HepG2 (cell line): ENCODE results near the gene CYB5R3. TPM values are rescaled to one million over a fixed set of nuclear protein-coding genes. Genes with fewer than 3 reads are reported as not detected.

Experiments
- ARNT2 ChIP-seq: sonication (generic); formaldehyde crosslinking; IDR thresholded peaks from 2 replicates; pipeline ENCODE4 v1.8.0; 2022; ENCODE audit warnings: mild to moderate bottlenecking, low read depth, missing genetic modification reagents, moderate library complexity
- BCL6 ChIP-seq: IDR thresholded peaks from 2 replicates; pipeline ENCODE4 v1.6.1; 2016; ENCODE audit warnings: missing genetic modification reagents, missing compliant biosample characterization
- CCAR2 ChIP-seq: fragments of 200-400 bp; formaldehyde crosslinking; optimal IDR thresholded peaks from 2 replicates; pipeline ENCODE3; 2018; ENCODE audit warnings: low read depth, mild to moderate bottlenecking, low read length, moderate library complexity
- CCDC6 ChIP-seq: sonication (generic); formaldehyde crosslinking; IDR thresholded peaks from 2 replicates; pipeline ENCODE4 v1.8.1; 2022; ENCODE audit warnings: mild to moderate bottlenecking, missing genetic modification reagents, moderate library complexity
- CREM ChIP-seq, 2 experiments: sonication (generic) in 1 of 2; formaldehyde crosslinking in 1 of 2; IDR thresholded peaks; 2 replicates each; pipeline versions ENCODE4 v1.4.0 to v1.6.1; 2016 to 2020; ENCODE audit warnings: antibody characterized with exemption in 1 of 2, mild to moderate bottlenecking in 1 of 2, missing genetic modification reagents in 1 of 2
- ERF ChIP-seq: IDR thresholded peaks from 2 replicates; pipeline ENCODE4 v1.6.1; 2018; ENCODE audit warnings: missing biosample characterization, missing genetic modification reagents
- FOXA3 ChIP-seq: IDR thresholded peaks from 2 replicates; pipeline ENCODE4 v1.6.1; 2016; ENCODE audit warnings: missing genetic modification reagents, missing compliant biosample characterization
- GATAD2A ChIP-seq: IDR thresholded peaks from 2 replicates; pipeline ENCODE4 v1.6.1; 2016
- HDAC6 ChIP-seq: fragments of 200-600 bp; sonication (generic); IDR thresholded peaks from 2 replicates; pipeline ENCODE4 v1.7.0; 2017; ENCODE audit warnings: mild to moderate bottlenecking, antibody characterized with exemption, low read length, low read depth
- MAFK ChIP-seq, 2 experiments: IDR thresholded peaks in 1 of 2; conservative IDR thresholded peaks in 1 of 2; 2 replicates each; pipeline ENCODE4 v1.6.1; 2011; ENCODE audit warnings: improper control_type of control experiment in 2 of 2, low read length in 2 of 2
- MED8 ChIP-seq: sonication (generic); formaldehyde crosslinking; IDR thresholded peaks from 2 replicates; pipeline ENCODE4 v1.8.1; 2023; ENCODE audit warnings: mild to moderate bottlenecking, missing genetic modification reagents; ENCODE audit not compliant: insufficient replicate concordance
- MYC ChIP-seq: sonication (generic); formaldehyde crosslinking; IDR thresholded peaks from 2 replicates; pipeline ENCODE4 v1.9.0; 2021; ENCODE audit warnings: missing genetic modification reagents, borderline replicate concordance
- NFE2L2 ChIP-seq: fragments of 150-350 bp; IDR thresholded peaks from 2 replicates; pipeline ENCODE4 v1.6.1; 2014; ENCODE audit warnings: low read length
- NFKBIZ ChIP-seq: IDR thresholded peaks from 2 replicates; pipeline ENCODE4 v1.6.1; 2018; ENCODE audit warnings: missing genetic modification reagents, missing compliant biosample characterization
- NR2F2 ChIP-seq: IDR thresholded peaks from 2 replicates; pipeline ENCODE4 v1.6.1; 2012; ENCODE audit warnings: low read depth, inconsistent platforms, borderline replicate concordance
- NR2F6 ChIP-seq, 2 experiments: IDR thresholded peaks; 2 replicates each; pipeline ENCODE4 v1.6.1; 2016; ENCODE audit warnings: antibody characterized with exemption in 1 of 2, mild to moderate bottlenecking in 1 of 2
- SMYD3 ChIP-seq: sonication (generic); formaldehyde crosslinking; IDR thresholded peaks from 2 replicates; pipeline ENCODE4 v1.8.1; 2023; ENCODE audit warnings: mild to moderate bottlenecking, missing genetic modification reagents
- STAG1 ChIP-seq: sonication (generic); formaldehyde crosslinking; IDR thresholded peaks from 2 replicates; pipeline ENCODE4 v1.4.0; 2020; ENCODE audit warnings: missing genetic modification reagents
- STAT5B ChIP-seq: sonication (generic); formaldehyde crosslinking; IDR thresholded peaks from 2 replicates; pipeline ENCODE4 v1.4.0; 2020; ENCODE audit warnings: missing genetic modification reagents
- TCF12 ChIP-seq, 2 experiments: fragments of 450-650 bp in 1 of 2; sonication (generic) in 1 of 2; formaldehyde crosslinking in 1 of 2; IDR thresholded peaks; 2 replicates each; pipeline versions ENCODE4 v1.6.1 to v1.8.0; 2017 to 2022; ENCODE audit warnings: antibody characterized with exemption in 1 of 2, mild to moderate bottlenecking in 1 of 2, missing genetic modification reagents in 1 of 2, moderate library complexity in 1 of 2
- TCF7L2 ChIP-seq: IDR thresholded peaks from 2 replicates; pipeline ENCODE4 v1.6.1; 2011; ENCODE audit warnings: mild to moderate bottlenecking, low read depth, low read length, moderate library complexity
- ZKSCAN5 ChIP-seq: sonication (generic); formaldehyde crosslinking; IDR thresholded peaks from 2 replicates; pipeline ENCODE4 v1.5.1; 2020; ENCODE audit warnings: mild to moderate bottlenecking, missing genetic modification reagents
- ZNF225 ChIP-seq: sonication (generic); formaldehyde crosslinking; IDR thresholded peaks from 2 replicates; pipeline ENCODE4 v1.4.0; 2020; ENCODE audit warnings: mild to moderate bottlenecking, missing genetic modification reagents
- ZNF44 ChIP-seq: sonication (generic); formaldehyde crosslinking; IDR thresholded peaks from 2 replicates; pipeline ENCODE4 v1.5.1; 2020; ENCODE audit warnings: mild to moderate bottlenecking, missing genetic modification reagents
- polyA plus RNA-seq, 8 experiments: library from polyadenylated mRNA; depleted of rRNA in 3 of 8; stranded (reverse) in 7 of 8; unstranded in 1 of 8; fragments of >200 nt; fragmentation: Illumina TruSeq in 4 of 8; extraction: Trizol in 4 of 8; gene quantifications; 2 replicates each; pipeline versions ENCODE4 v1.2.1 to v1.2.3, GENCODE V29; 2011 to 2016; ENCODE audit warnings: low read depth in 4 of 8, missing spikeins in 1 of 8, mixed read lengths in 1 of 8; ENCODE audit not compliant: insufficient read depth in 1 of 8
- total RNA-seq, 5 experiments: library from RNA; depleted of rRNA; stranded (reverse); fragments of >200 nt; fragmentation: Illumina TruSeq; extraction: Trizol; gene quantifications; 2 replicates each; pipeline ENCODE4 v1.2.3, GENCODE V29; 2016; ENCODE audit warnings: low read depth in 1 of 5
- TF ChIP-seq, protein P1 (sequence below): sonication (generic); formaldehyde crosslinking; IDR thresholded peaks from 2 replicates; pipeline ENCODE4 v1.8.1; 2022; ENCODE audit warnings: mild to moderate bottlenecking, missing genetic modification reagents
- TF ChIP-seq, protein P2 (sequence below): sonication (generic); formaldehyde crosslinking; IDR thresholded peaks from 2 replicates; pipeline ENCODE4 v1.8.1; 2023; ENCODE audit warnings: missing genetic modification reagents, mild to moderate bottlenecking, borderline replicate concordance
- TF ChIP-seq, protein P3 (sequence below): sonication (generic); formaldehyde crosslinking; IDR thresholded peaks from 2 replicates; pipeline ENCODE4 v1.8.0; 2022; ENCODE audit warnings: mild to moderate bottlenecking, missing genetic modification reagents; ENCODE audit not compliant: insufficient replicate concordance

CYB5R3 gene
- total and polyA plus RNA-seq, 2 of the 13 experiments (the other 11 are each of a cell fraction or from before 2014, with no cell fraction given): 32.4 to 305 TPM

DNA sequence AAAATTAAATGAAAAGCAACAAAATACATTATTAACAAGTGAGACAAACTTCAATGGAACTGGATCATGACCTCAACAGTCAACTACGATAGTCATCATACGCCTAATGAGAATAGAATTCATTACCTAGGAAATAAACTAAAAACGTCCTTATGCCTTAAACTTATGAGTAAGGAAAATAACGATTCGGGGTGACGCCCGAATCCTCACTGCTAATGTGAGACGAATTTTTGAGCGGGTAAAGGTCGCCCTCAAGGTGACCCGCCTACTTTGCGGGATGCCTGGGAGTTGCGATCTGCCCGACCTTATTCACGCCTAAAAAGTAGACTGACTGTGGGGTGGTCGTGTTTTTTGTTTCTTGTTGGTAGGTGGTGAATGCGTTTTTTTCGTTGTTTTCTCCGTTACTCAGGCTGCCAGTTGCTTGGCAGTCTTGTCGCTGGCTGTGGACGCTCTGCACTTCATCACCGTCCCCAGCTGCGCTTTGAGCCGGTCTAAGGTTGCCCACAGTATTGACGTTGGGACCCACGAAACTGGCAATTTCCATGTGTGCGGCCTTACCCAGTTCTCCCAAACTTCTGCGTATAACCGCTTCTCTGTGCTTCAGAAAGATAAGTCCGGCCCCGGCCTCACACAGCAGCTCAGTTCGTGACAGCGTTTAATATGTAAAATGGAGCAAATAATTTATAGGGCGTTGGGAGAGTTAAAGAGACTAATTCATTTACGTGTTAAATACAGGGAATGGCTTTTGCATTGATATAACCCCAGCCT is 33.9 kb downstream of the CYB5R3 start (continued):
- TF ChIP-seq HDAC6 (peak; percentile 51; the same call in 1 of the 2 replicates), BCL6 (peak; percentile 79), TCF12 (IDR thresholded peaks at IDR 0.05) (no peak), TCF12 (CRISPR knock-in tag; IDR thresholded peaks at IDR 0.05) (peak; percentile 66; the same call in 1 of the 2 replicates), CREM (IDR thresholded peaks at IDR 0.05) (peak; percentile 88), CREM (CRISPR knock-in tag; IDR thresholded peaks at IDR 0.05) (no peak), ARNT2 (peak; percentile 90), MYC (CRISPR knock-in tag) (peak; percentile 57; the same call in 1 of the 2 replicates), NFKBIZ (CRISPR knock-in tag) (peak; percentile 91), NR2F2 (peak; percentile 86), TCF7L2 (no peak), CCDC6 (CRISPR knock-in tag) (peak; percentile 72; the same call in 1 of the 2 replicates), NR2F6 (IDR thresholded peaks at IDR 0.05) (peak; percentile 76), NR2F6 (CRISPR knock-in tag; IDR thresholded peaks at IDR 0.05) (peak; percentile 77), MED8 (CRISPR knock-in tag) (peak; percentile 100), STAT5B (CRISPR knock-in tag) (peak; percentile 90; the same call in 1 of the 2 replicates), NFE2L2 (no peak), FOXA3 (peak; percentile 80), SMYD3 (peak; percentile 89; the same call in 1 of the 2 replicates), GATAD2A (peak; percentile 82), ZKSCAN5 (CRISPR knock-in tag) (no peak), ZNF44 (CRISPR knock-in tag) (no peak; the same call in 1 of the 2 replicates), ZNF225 (0 out of 2 replicates have a peak, but pooled peaks have one; percentile 18), CCAR2 (peak; percentile 45), MAFK (conservative IDR thresholded peaks at IDR 0.05 in 1 of 2, IDR thresholded peaks at IDR 0.05 in 1 of 2; ENCODE audit: low read length in 2 of 2) (no peak), ERF (CRISPR knock-in tag) (peak; percentile 89), STAG1 (peak; percentile 32; the same call in 1 of the 2 replicates)
- TF ChIP-seq, protein P1, sequence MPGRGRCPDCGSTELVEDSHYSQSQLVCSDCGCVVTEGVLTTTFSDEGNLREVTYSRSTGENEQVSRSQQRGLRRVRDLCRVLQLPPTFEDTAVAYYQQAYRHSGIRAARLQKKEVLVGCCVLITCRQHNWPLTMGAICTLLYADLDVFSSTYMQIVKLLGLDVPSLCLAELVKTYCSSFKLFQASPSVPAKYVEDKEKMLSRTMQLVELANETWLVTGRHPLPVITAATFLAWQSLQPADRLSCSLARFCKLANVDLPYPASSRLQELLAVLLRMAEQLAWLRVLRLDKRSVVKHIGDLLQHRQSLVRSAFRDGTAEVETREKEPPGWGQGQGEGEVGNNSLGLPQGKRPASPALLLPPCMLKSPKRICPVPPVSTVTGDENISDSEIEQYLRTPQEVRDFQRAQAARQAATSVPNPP (CRISPR knock-in tag): peak; percentile 97
- TF ChIP-seq, protein P2, sequence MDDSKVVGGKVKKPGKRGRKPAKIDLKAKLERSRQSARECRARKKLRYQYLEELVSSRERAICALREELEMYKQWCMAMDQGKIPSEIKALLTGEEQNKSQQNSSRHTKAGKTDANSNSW: no peak
- TF ChIP-seq, protein P3, sequence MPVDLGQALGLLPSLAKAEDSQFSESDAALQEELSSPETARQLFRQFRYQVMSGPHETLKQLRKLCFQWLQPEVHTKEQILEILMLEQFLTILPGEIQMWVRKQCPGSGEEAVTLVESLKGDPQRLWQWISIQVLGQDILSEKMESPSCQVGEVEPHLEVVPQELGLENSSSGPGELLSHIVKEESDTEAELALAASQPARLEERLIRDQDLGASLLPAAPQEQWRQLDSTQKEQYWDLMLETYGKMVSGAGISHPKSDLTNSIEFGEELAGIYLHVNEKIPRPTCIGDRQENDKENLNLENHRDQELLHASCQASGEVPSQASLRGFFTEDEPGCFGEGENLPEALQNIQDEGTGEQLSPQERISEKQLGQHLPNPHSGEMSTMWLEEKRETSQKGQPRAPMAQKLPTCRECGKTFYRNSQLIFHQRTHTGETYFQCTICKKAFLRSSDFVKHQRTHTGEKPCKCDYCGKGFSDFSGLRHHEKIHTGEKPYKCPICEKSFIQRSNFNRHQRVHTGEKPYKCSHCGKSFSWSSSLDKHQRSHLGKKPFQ (CRISPR knock-in tag): peak; percentile 53
